Esophagus muscularis mucosa (tissue), 4 donors: Measurements from ENCODE around the gene PTPRN. TPM values are rescaled to one million over a fixed set of nuclear protein-coding genes. Genes with fewer than 3 reads are reported as not detected.

Experiments used
- DNase-seq: peaks from one replicate; pipeline ENCODE4 v3.0.0-alpha.2; 2017; ENCODE audit errors: extremely low spot score
- H3K27ac ChIP-seq, 4 donors: fragments of 200-600 bp; sonication (generic); replicated peaks in 1 of 4; 1 replicate in 3 of 4; 2 replicates in 1 of 4; pipeline ENCODE4 v1.5.1; 2016 to 2019; ENCODE audit warnings: mild to moderate bottlenecking in 1 of 4
- H3K27me3 ChIP-seq, 4 donors: fragments of 200-600 bp; sonication (generic); one replicate each; pipeline versions ENCODE4 v1.5.1 to v1.6.0; 2016 to 2019
- H3K36me3 ChIP-seq, 4 donors: fragments of 200-600 bp; sonication (generic); one replicate each; pipeline ENCODE4 v1.5.1; 2016 to 2019
- H3K4me1 ChIP-seq, 4 donors: fragments of 200-600 bp; sonication (generic); one replicate each; pipeline ENCODE4 v1.5.1; 2016 to 2019
- H3K4me3 ChIP-seq, 4 donors: fragments of 200-600 bp; sonication (generic); 1 replicate in 2 of 4; 2 replicates in 2 of 4; pipeline ENCODE4 v1.5.1; 2016 to 2019; ENCODE audit warnings: mild to moderate bottlenecking in 4 of 4, moderate library complexity in 1 of 4
- H3K9me3 ChIP-seq, 4 donors: fragments of 200-600 bp; sonication (generic); 1 replicate in 3 of 4; 2 replicates in 1 of 4; pipeline ENCODE4 v1.5.1; 2016 to 2019
- EP300 ChIP-seq: sonication (generic); formaldehyde crosslinking; IDR thresholded peaks from one replicate; pipeline ENCODE4 v1.6.1; 2017; ENCODE audit warnings: antibody characterized with exemption
- POLR2A ChIP-seq: fragments of 450-650 bp; IDR thresholded peaks from one replicate; pipeline ENCODE4 v1.6.1; 2017; ENCODE audit warnings: antibody characterized with exemption, moderate library complexity, mild to moderate bottlenecking, low read depth
- POLR2AphosphoS5 ChIP-seq, 2 donors: sonication (generic); formaldehyde crosslinking; IDR thresholded peaks; one replicate each; pipeline ENCODE4 v1.6.1; 2017; ENCODE audit warnings: antibody characterized with exemption in 2 of 2
- WGBS: methylation state at CpG from one replicate; pipeline ENCODE4 v1.1.5; 2018; 5-methylcytosine and 5-hydroxymethylcytosine counted together
- intact Hi-C: fragments of 100-400 bp; cut with DNase I; formaldehyde crosslinking; loops from one replicate; pipeline ENCODE4 v1.15.1; 2023
- total RNA-seq, 4 donors: library from RNA; depleted of rRNA; stranded (reverse); fragments of >200 nt; gene quantifications; one replicate each; pipeline versions ENCODE4 v1.1.0 to v1.2.1, GENCODE V29; 2016
- TF ChIP-seq, protein P1 (sequence below), 3 experiments: fragments of 200-600 bp in 2 of 3; fragments of 450-650 bp in 1 of 3; sonication (generic) in 2 of 3; IDR thresholded peaks; one replicate each; pipeline ENCODE4 v1.5.1; 2017 to 2019; ENCODE audit warnings: antibody characterized with exemption in 3 of 3, mild to moderate bottlenecking in 2 of 3, moderate library complexity in 1 of 3

The PTPRN gene
- total RNA-seq, 4 donors from 2014 or later: 2.1 to 6.6 (median 4.1) TPM

DNA sequence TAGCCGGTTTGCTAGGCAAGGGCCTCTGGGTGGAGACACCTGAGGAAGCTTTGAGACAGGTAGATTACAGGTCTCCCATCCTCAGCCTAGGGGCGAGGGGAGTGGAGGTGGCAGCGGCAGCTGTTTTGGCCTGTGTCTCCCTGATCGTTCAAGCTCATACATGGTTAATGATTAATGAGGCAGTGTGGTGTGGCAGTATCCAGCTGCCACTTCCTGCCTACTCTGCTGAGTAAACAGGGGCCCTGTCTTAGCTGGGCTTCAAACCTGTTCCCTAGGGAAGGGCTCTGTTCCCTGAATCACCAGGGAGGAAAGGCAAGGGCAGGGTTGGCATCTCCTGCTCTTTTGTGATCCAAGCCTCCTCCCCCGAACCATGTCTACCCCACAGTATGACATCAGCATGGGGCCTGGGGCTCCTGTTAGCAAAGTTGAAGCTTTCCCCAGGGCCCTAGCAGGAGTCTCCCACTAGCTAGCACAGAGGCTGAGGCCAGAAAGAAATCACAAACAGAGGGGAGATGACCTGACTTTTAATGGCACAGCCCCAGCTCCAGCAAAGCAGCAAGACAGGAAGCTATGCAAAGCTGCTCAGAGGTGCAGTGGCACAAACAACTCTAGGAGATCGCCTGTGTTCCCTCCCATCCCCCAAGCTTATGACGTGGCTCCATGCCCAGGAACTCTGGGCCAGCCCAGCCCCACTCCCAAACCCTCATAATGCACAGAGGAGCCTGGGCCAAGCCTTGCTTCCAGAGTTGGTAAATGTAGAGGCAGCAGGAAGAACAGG, 59.8 kb downstream of the PTPRN start:
- H3K27ac ChIP-seq: peak overlapping the region; percentile 79 to 88 (median 84)
- peaks cover 66 to 96% (median 87%) of the 10 kb centered on the region in 4 donors for H3K4me1 ChIP-seq
- intact Hi-C loops: loop anchor here (10.0 kb wide), 1 partner anchor 45 kb away; no protein-coding TSS in a partner anchor
- H3K36me3 ChIP-seq: peaks cover 7 to 45% (median 34%) of the 10 kb centered on the region in 4 donors
- 24% methylated on average over 5 of the region's 7 CpGs for WGBS
- no peak for TF ChIP-seq EP300
- TF ChIP-seq POLR2AphosphoS5 (IDR thresholded peaks at IDR 0.05): peak; percentile 68 to 74
- no peaks in the 10 kb centered on the region for H3K27me3 ChIP-seq
- H3K9me3 ChIP-seq: no peaks in the 10 kb centered on the region
- DNase-seq: no peak
- peak overlapping the region in 2 of 4 donors; percentile 13 to 25 for H3K4me3 ChIP-seq

DNA sequence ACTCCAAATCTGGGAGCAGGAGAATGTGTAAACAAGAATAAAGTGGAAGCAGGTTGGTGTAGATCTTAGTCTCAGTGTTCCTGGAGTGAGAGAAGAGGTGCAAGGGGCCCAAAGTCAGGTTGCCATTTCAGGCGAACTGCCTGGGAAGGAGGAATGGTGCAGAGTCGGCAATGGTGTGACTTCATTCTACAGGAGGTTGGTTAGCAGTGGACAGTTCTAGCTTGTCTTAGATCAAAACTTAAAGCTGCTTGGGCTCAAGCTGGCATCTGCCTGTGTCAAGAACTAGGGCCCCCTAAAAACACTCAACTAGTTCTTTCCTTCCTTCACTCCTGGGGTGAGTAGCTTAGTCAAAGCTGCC, 60.4 kb downstream of the PTPRN start:
- WGBS: 76% methylated on average over 2 of the region's 2 CpGs
- Histone ChIP-seq H3K4me1 (peaks cover 65 to 92% (median 82%) of the 10 kb centered on the region in 4 donors), H3K9me3 (no peaks in the 10 kb centered on the region), H3K36me3 (peaks cover 7 to 45% (median 34%) of the 10 kb centered on the region in 4 donors), H3K4me3 (peak overlapping the region in 1 of 4 donors; percentile 25), H3K27ac (peak overlapping the region; percentile 79 to 88 (median 84)), H3K27me3 (no peaks in the 10 kb centered on the region)
- intact Hi-C loops: loop anchor here (10.0 kb wide), 1 partner anchor 46 kb away; no protein-coding TSS in a partner anchor
- TF ChIP-seq POLR2AphosphoS5 (IDR thresholded peaks at IDR 0.05): no peak
- TF ChIP-seq EP300: no peak
- TF ChIP-seq, protein P1, sequence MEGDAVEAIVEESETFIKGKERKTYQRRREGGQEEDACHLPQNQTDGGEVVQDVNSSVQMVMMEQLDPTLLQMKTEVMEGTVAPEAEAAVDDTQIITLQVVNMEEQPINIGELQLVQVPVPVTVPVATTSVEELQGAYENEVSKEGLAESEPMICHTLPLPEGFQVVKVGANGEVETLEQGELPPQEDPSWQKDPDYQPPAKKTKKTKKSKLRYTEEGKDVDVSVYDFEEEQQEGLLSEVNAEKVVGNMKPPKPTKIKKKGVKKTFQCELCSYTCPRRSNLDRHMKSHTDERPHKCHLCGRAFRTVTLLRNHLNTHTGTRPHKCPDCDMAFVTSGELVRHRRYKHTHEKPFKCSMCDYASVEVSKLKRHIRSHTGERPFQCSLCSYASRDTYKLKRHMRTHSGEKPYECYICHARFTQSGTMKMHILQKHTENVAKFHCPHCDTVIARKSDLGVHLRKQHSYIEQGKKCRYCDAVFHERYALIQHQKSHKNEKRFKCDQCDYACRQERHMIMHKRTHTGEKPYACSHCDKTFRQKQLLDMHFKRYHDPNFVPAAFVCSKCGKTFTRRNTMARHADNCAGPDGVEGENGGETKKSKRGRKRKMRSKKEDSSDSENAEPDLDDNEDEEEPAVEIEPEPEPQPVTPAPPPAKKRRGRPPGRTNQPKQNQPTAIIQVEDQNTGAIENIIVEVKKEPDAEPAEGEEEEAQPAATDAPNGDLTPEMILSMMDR (IDR thresholded peaks at IDR 0.05): no peak
- no peak for TF ChIP-seq POLR2A
- DNase-seq: no peak

GRCh38 chr2:219247678-219248642, 61.2 kb downstream of the PTPRN start:
- intact Hi-C loops: loop anchor here (10.0 kb wide), 1 partner anchor 47 kb away; no protein-coding TSS in a partner anchor
- no peak overlapping the region for H3K4me3 ChIP-seq
- no peaks in the 10 kb centered on the region for H3K27me3 ChIP-seq
- peaks cover 62 to 84% (median 74%) of the 10 kb centered on the region in 4 donors for H3K4me1 ChIP-seq
- WGBS: 90% methylated on average over 13 of the region's 17 CpGs
- H3K36me3 ChIP-seq: peaks cover 7 to 45% (median 34%) of the 10 kb centered on the region in 4 donors
- DNase-seq: no peak
- peak overlapping the region; percentile 79 to 88 (median 84) for H3K27ac ChIP-seq
- H3K9me3 ChIP-seq: no peaks in the 10 kb centered on the region
- no peak for TF ChIP-seq EP300
- no peak for TF ChIP-seq POLR2A
- TF ChIP-seq, protein P1 (IDR thresholded peaks at IDR 0.05): no peak
- TF ChIP-seq POLR2AphosphoS5 (IDR thresholded peaks at IDR 0.05): no peak

DNA sequence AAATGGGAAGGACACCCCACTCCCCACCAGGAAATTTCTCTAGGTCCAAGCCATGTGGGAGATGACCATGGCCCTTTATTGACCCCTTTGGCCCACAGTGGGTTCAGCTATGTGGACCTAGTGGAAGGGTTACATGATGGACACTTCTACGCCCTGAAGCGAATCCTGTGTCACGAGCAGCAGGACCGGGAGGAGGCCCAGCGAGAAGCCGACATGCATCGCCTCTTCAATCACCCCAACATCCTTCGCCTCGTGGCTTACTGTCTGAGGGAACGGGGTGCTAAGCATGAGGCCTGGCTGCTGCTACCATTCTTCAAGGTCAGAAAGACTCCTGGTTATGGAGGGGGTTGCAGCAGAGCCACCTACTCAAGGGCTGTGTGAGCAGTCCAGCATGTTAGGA, 62.6 kb downstream of the PTPRN start:
- intact Hi-C loops: loop anchor here (10.0 kb wide), 1 partner anchor 48 kb away; no protein-coding TSS in a partner anchor
- Histone ChIP-seq H3K4me3 (no peak overlapping the region), H3K27ac (peak overlapping the region in 2 of 4 donors; percentile 88 to 92), H3K4me1 (peaks cover 49 to 70% (median 60%) of the 10 kb centered on the region in 4 donors), H3K9me3 (no peaks in the 10 kb centered on the region), H3K27me3 (no peaks in the 10 kb centered on the region), H3K36me3 (peaks cover 7 to 44% (median 33%) of the 10 kb centered on the region in 4 donors)
- DNase-seq: no peak
- TF ChIP-seq POLR2A (no peak), POLR2AphosphoS5 (IDR thresholded peaks at IDR 0.05) (no peak), EP300 (no peak)
- TF ChIP-seq, protein P1 (IDR thresholded peaks at IDR 0.05): no peak
- WGBS: 92% methylated on average over 9 of the region's 10 CpGs
